A673 (cell line): ENCODE measurements around the gene ZNF483. TPM values are rescaled to one million over a fixed set of nuclear protein-coding genes. Genes with fewer than 3 reads are reported as not detected.

ENCODE experiments used
- BruUV-seq: library from RNA; stranded (reverse); fragments of 400-500 nt; replicated peaks from 2 replicates; lab custom pipeline; 2021; lab: Mats Ljungman, UMichigan
- CTCF ChIA-PET: fragments of 300-600 bp; sonication (Branson Sonifier 250); formaldehyde crosslinking; loops from one replicate; lab custom pipeline; 2022; ENCODE audit warnings: antibody characterized with exemption; lab: Charles Lee
- POLR2A ChIA-PET: fragments of 300-600 bp; sonication (Branson Sonifier 250); formaldehyde crosslinking; loops from one replicate; lab custom pipeline; 2022; ENCODE audit warnings: antibody characterized with exemption; ENCODE audit not compliant: low non-redundant PET; lab: Charles Lee
- DNase-seq: peaks from one replicate; pipeline ENCODE4 v3.0.0-alpha.2; 2015; ENCODE audit warnings: low spot score
- H3K27ac ChIP-seq: fragments of 200-600 bp; sonication (generic); 2 replicates; pipeline ENCODE4 v1.5.1; 2016; ENCODE audit warnings: mixed run types, low read depth, mild to moderate bottlenecking, mixed read lengths, antibody characterized with exemption, low read length; ENCODE audit not compliant: poor library complexity, severe bottlenecking
- H3K27me3 ChIP-seq: fragments of 200-600 bp; sonication (generic); replicated peaks from 2 replicates; pipeline ENCODE4 v1.6.1; 2017; ENCODE audit warnings: mixed run types, low read depth, mild to moderate bottlenecking, mixed read lengths, antibody characterized with exemption, low read length; ENCODE audit not compliant: insufficient read depth, poor library complexity
- H3K36me3 ChIP-seq: fragments of 200-600 bp; sonication (generic); 2 replicates; pipeline ENCODE4 v1.6.1; 2016; ENCODE audit warnings: mixed run types, mild to moderate bottlenecking, mixed read lengths, antibody characterized with exemption, low read length; ENCODE audit not compliant: insufficient read depth, poor library complexity, severe bottlenecking
- H3K4me1 ChIP-seq: fragments of 200-600 bp; sonication (generic); 2 replicates; pipeline ENCODE4 v1.6.1; 2017; ENCODE audit warnings: mixed run types, mild to moderate bottlenecking, mixed read lengths, antibody characterized with exemption, low read length; ENCODE audit not compliant: insufficient read depth, poor library complexity, severe bottlenecking
- H3K4me3 ChIP-seq: fragments of 200-600 bp; sonication (generic); 2 replicates; pipeline ENCODE4 v1.5.1; 2016; ENCODE audit warnings: low read depth, mixed run types, mild to moderate bottlenecking, mixed read lengths, low read length; ENCODE audit not compliant: poor library complexity, severe bottlenecking
- H3K9me3 ChIP-seq: fragments of 200-600 bp; sonication (generic); 2 replicates; pipeline ENCODE4 v1.6.1; 2016; ENCODE audit warnings: mixed run types, low read depth, mild to moderate bottlenecking, mixed read lengths, antibody characterized with exemption, low read length; ENCODE audit not compliant: poor library complexity, severe bottlenecking
- EZH2 ChIP-seq: fragments of 200-600 bp; sonication (generic); IDR thresholded peaks from 2 replicates; pipeline ENCODE4 v1.6.1; 2017; ENCODE audit warnings: borderline replicate concordance, low read depth, mild to moderate bottlenecking, mixed read lengths, antibody characterized with exemption, low read length; ENCODE audit not compliant: poor library complexity, severe bottlenecking
- intact Hi-C: fragments of 100-400 bp; cut with micrococcal nuclease; formaldehyde crosslinking; loops from one replicate; pipeline ENCODE4 v1.10.0; 2022; ENCODE audit not compliant: unreplicated experiment
- total RNA-seq: library from RNA; stranded (reverse); gene quantifications from 2 replicates; pipeline ENCODE4 v1.2.3, GENCODE V29; 2021
- TF ChIP-seq, protein P1 (sequence below): fragments of 300-800, 200-600 bp; sonication (generic); conservative IDR thresholded peaks from 2 replicates; pipeline ENCODE4 v1.5.1; 2017; ENCODE audit warnings: low read depth, mild to moderate bottlenecking, antibody characterized with exemption, low read length, moderate library complexity, mixed read lengths

Gene ZNF483
- total RNA-seq, 1 experiment from 2014 or later = 3.4 TPM

DNA sequence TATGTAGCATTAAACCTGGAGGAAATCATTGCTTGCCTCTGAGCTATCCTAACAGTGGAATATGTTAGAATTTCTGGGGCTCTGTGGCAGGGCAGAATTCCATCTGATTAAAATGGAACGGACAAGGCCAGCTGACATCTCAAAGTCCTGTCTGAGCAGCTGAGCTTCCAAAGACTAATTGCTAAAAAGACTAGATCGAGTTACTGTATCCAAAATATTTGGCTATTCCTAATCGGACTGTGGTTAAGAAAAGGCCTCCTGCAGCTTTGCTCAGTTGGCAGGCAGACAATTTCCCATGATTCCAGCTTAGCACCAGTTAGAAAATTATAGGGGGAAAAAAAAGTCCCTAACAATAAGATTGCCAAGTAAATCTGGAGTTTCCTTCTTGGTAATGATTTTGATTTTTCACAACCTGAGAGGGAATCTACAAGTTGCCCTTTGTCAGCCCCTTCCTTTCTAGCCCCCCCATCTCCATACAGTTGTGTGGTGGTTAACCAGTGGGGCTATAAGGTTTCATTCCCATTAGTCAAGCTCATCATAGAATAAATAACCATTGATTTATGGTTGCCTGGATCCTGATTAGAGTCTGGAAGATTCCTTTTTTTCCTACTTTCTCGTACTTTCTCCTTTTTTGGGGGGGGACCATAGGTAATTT is 48.1 kb downstream of the ZNF483 start:
- DNase-seq = peak; percentile 67
- TF ChIP-seq EZH2 = no peak
- TF ChIP-seq, protein P1, sequence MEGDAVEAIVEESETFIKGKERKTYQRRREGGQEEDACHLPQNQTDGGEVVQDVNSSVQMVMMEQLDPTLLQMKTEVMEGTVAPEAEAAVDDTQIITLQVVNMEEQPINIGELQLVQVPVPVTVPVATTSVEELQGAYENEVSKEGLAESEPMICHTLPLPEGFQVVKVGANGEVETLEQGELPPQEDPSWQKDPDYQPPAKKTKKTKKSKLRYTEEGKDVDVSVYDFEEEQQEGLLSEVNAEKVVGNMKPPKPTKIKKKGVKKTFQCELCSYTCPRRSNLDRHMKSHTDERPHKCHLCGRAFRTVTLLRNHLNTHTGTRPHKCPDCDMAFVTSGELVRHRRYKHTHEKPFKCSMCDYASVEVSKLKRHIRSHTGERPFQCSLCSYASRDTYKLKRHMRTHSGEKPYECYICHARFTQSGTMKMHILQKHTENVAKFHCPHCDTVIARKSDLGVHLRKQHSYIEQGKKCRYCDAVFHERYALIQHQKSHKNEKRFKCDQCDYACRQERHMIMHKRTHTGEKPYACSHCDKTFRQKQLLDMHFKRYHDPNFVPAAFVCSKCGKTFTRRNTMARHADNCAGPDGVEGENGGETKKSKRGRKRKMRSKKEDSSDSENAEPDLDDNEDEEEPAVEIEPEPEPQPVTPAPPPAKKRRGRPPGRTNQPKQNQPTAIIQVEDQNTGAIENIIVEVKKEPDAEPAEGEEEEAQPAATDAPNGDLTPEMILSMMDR = no peak
- H3K27me3 ChIP-seq = no peaks in the 10 kb centered on the region
- H3K9me3 ChIP-seq = peaks cover 6% of the 10 kb centered on the region
- no peak overlapping the region for H3K4me3 ChIP-seq
- ChIA-PET CTCF (no interaction called here), POLR2A (interaction anchor here (0.7 kb wide), 2 partner anchors 15 to 43 kb away, joined by 3 read pairs; no protein-coding TSS in a partner anchor)
- H3K27ac ChIP-seq = no peak overlapping the region
- H3K36me3 ChIP-seq = peaks cover 19% of the 10 kb centered on the region
- intact Hi-C loops = no loop called here
- no TSS peak for BruUV-seq
- no peaks in the 10 kb centered on the region for H3K4me1 ChIP-seq

- no TSS peak for BruUV-seq
- Histone ChIP-seq H3K4me1 (no peaks in the 10 kb centered on the region), H3K27me3 (no peaks in the 10 kb centered on the region), H3K36me3 (peaks cover 5% of the 10 kb centered on the region), H3K9me3 (no peaks in the 10 kb centered on the region), H3K4me3 (no peak overlapping the region), H3K27ac (no peak overlapping the region)
- intact Hi-C loops = no loop called here
- TF ChIP-seq EZH2 = no peak
- TF ChIP-seq, protein P1 = no peak
- no peak for DNase-seq
- POLR2A ChIA-PET = no interaction called here
- CTCF ChIA-PET = no interaction called here
Observed at GRCh38 chr9:111582888-111583287, 57.9 kb downstream of the ZNF483 start.

GRCh38 chr9:111586378-111586777 is 61.4 kb downstream of the ZNF483 start:
- Histone ChIP-seq H3K9me3 (no peaks in the 10 kb centered on the region), H3K27me3 (no peaks in the 10 kb centered on the region), H3K36me3 (no peaks in the 10 kb centered on the region), H3K27ac (no peak overlapping the region), H3K4me1 (no peaks in the 10 kb centered on the region), H3K4me3 (no peak overlapping the region)
- CTCF ChIA-PET = no interaction called here
- no TSS peak for BruUV-seq
- no peak for DNase-seq
- intact Hi-C loops = no loop called here
- TF ChIP-seq, protein P1 = no peak
- TF ChIP-seq EZH2 = no peak
- POLR2A ChIA-PET = no interaction called here
